IPS-18a (cell line): ENCODE measurements around the gene CNN3.
"Not testable (repeated sequence)": the region's sequence is repeated elsewhere in the genome, so short reads cannot be mapped to it uniquely, and the experiment has no call there.

Source experiments
- H3K27ac ChIP-seq: one replicate; pipeline ENCODE4 v1.5.1; 2013; ENCODE audit warnings: low read length
- H3K27me3 ChIP-seq: one replicate; pipeline ENCODE4 v1.6.1; 2013; ENCODE audit warnings: mild to moderate bottlenecking, low read length; ENCODE audit not compliant: control insufficient read depth, insufficient read depth
- H3K36me3 ChIP-seq: one replicate; pipeline ENCODE4 v1.6.1; 2013; ENCODE audit warnings: low read depth, low read length; ENCODE audit not compliant: control insufficient read depth
- H3K4me1 ChIP-seq: one replicate; pipeline ENCODE4 v1.6.1; 2013; ENCODE audit warnings: low read depth, low read length; ENCODE audit not compliant: control insufficient read depth
- H3K4me3 ChIP-seq: one replicate; pipeline ENCODE4 v1.5.1; 2013; ENCODE audit warnings: low read length
- H3K9ac ChIP-seq: one replicate; pipeline ENCODE4 v1.6.1; 2013; ENCODE audit warnings: mild to moderate bottlenecking, low read length, moderate library complexity
- H3K9me3 ChIP-seq: one replicate; pipeline ENCODE4 v1.6.1; 2013; ENCODE audit warnings: low read depth, low read length; ENCODE audit not compliant: control insufficient read depth

The CNN3 gene

GRCh38 chr1:94947437-94947836, 20.5 kb upstream of the CNN3 start:
- Histone ChIP-seq H3K36me3 (no peaks in the 10 kb centered on the region), H3K4me1 (no peaks in the 10 kb centered on the region), H3K27me3 (no peaks in the 10 kb centered on the region), H3K27ac (no peak overlapping the region), H3K9ac (no peak overlapping the region), H3K9me3 (no peaks in the 10 kb centered on the region), H3K4me3 (no peak overlapping the region)

DNA sequence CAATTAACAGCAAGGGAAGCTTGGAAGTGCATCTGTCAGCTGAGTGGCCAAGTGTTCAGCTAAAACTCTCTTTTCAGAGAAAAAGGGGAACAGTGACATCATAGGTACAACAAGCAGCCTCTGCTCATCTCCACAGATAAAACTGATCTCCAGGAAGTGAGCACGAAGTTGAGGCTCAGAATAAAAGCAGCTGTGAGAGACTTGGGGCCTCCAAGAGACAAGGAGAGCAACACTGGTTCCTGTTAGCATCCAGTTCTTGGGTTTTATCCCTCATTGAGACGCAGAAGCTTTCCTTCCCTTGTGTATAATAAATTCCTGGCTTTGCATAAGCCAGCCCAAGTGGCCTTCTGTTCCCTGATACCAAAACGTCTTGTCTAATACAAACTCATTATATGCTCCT, 20.0 kb upstream of the CNN3 start:
- Histone ChIP-seq H3K4me3 (no peak overlapping the region), H3K9me3 (no peaks in the 10 kb centered on the region), H3K27me3 (no peaks in the 10 kb centered on the region), H3K4me1 (no peaks in the 10 kb centered on the region), H3K27ac (no peak overlapping the region), H3K36me3 (no peaks in the 10 kb centered on the region), H3K9ac (no peak overlapping the region)

DNA sequence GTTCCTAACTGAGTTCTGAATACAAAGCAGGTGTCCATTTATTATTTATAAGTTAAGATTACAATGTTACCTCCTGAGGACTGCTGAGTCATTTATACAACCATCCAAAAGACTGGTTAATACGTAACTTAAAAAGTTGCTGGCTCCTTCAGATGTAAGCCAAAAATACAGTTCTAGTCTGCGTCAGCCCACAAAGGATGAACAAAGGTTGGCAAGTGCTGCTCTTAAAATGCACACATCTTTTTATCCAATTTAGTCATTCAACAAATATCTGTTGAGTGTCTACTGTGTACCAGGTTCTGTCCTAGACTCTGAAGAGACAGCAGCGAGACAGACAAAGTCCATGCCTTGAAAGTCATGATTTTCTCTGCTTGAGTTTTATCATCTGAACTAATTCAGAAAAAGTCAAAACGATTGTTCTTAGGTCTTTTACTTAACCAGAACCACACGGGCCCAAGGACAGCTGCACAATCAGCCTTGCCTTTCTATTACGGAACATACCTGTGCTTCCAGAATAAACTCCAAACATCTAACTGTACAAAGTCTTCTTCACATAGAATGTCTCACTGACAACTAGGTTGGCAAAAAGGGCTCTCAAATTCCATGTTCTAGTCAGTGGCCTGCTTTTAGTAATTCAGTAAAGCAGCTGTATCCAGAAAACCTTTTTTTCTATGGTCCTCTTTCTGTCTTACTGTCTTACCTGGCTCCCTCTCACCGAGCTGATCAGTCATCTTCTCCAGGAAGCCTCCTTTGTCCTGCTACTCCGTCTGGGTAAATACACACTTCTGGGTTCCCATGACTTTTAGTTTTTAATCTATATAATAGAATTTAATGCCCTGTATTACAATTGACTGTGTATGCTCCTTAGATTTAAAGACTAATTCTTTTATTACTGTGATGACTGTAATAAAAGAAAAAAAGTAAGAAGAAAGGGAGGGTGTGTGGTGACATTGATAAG, 15.5 kb upstream of the CNN3 start:
- Histone ChIP-seq H3K9ac (no peak overlapping the region), H3K27ac (no peak overlapping the region), H3K27me3 (no peaks in the 10 kb centered on the region), H3K36me3 (no peaks in the 10 kb centered on the region), H3K4me1 (peaks cover 8% of the 10 kb centered on the region), H3K4me3 (no peak overlapping the region), H3K9me3 (no peaks in the 10 kb centered on the region)

DNA sequence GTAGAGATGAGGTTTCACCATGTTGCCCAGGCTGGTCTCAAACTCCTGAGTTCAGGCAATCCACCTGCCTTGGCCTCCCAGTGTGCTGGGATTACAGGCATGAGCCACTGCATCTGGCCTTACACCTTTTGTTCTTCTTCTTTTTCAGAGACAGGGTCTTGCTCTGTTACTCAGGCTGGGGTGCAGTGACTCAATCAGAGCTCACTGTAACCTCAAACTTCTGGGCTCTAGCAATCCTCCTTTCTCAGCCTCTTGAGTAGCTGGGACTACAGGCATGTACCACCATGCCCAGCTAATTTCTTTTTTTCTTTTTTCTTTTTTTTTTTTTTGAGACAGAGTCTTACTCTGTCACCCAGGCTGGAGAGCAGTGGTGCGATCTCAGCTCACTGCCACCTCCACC, 14.6 kb upstream of the CNN3 start:
- peaks cover 11% of the 10 kb centered on the region for H3K4me1 ChIP-seq
- not testable (repeated sequence) for H3K27me3 ChIP-seq, H3K9me3 ChIP-seq, H3K36me3 ChIP-seq, H3K9ac ChIP-seq, H3K4me3 ChIP-seq, H3K27ac ChIP-seq

DNA sequence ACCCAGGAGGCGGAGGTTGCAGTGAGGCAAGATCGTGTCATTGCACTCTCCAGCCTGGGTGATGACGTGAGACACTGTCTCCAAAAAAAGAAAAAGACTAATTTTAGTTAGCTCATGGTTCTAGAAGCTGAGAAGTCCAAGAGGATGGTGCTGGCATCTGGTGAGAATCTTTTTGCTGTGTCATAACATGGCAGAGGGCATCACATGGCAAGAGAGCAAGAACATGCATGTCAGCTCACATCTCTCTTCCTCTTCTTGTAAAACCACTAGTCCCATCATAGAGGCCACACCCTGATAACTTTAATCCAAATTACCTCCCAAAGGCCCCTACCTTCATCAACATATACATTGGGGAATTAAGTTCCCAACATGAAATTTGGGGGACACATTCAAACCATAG, 13.8 kb upstream of the CNN3 start:
- H3K4me1 ChIP-seq, result peaks cover 18% of the 10 kb centered on the region

DNA sequence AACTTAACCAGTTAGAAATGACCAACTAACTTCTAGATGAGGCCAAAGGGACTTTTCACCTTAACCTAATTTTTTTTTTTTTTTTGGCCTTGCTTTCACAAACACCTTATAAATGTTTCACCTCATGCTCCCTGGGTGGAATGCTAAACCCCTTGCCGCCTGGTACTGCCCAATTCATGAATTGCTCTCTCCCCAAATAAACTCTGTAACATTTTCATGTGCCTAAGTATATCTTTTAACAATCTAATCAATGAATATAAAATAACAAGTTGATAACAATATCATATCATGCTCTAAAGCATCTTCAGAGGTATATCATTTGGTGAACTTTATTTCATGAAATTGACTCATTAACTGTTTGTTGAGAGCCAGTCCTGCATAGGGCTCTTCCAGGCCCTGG, 10.9 kb upstream of the CNN3 start:
- H3K4me3 ChIP-seq, result no peak overlapping the region
- no peak overlapping the region for H3K27ac ChIP-seq
- H3K9ac ChIP-seq, result no peak overlapping the region
- no peaks in the 10 kb centered on the region for H3K9me3 ChIP-seq
- peaks cover 4% of the 10 kb centered on the region for H3K36me3 ChIP-seq
- H3K27me3 ChIP-seq, result no peaks in the 10 kb centered on the region
- H3K4me1 ChIP-seq, result peaks cover 25% of the 10 kb centered on the region

More for the DNA sequence above, 13.8 kb upstream of the CNN3 start:
- Histone ChIP-seq H3K36me3 (no peaks in the 10 kb centered on the region), H3K27ac (no peak overlapping the region), H3K4me3 (no peak overlapping the region), H3K9me3 (no peaks in the 10 kb centered on the region), H3K9ac (no peak overlapping the region), H3K27me3 (no peaks in the 10 kb centered on the region)

- Histone ChIP-seq H3K9ac (no peak overlapping the region), H3K36me3 (peaks cover 4% of the 10 kb centered on the region), H3K27me3 (no peaks in the 10 kb centered on the region), H3K9me3 (no peaks in the 10 kb centered on the region), H3K27ac (no peak overlapping the region), H3K4me3 (peak overlapping the region; percentile 21), H3K4me1 (peaks cover 25% of the 10 kb centered on the region)
Observed at GRCh38 chr1:94936861-94937620, 10.1 kb upstream of the CNN3 start.

DNA sequence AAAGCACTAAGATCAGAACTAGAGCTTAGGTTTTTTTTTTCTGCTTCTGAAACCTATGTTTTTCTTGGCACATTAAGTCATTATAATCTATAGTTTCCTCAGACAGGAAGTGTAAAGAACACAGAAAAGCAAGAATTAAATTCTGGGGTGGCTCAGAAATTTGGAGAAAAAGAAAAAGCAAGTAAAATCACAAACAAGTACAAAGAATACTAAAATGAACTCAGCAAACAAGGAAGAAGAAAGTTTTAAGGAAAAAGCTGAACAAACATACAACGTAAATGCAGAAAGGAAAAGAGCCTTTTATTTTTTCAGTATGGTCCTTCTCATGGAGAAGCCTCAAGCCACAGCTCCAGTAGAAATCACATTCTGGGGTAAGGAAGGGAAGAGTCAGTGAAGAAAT, 8.6 kb upstream of the CNN3 start:
- Histone ChIP-seq H3K27ac (no peak overlapping the region), H3K36me3 (peaks cover 4% of the 10 kb centered on the region), H3K4me1 (peaks cover 25% of the 10 kb centered on the region), H3K9me3 (no peaks in the 10 kb centered on the region), H3K27me3 (no peaks in the 10 kb centered on the region), H3K9ac (no peak overlapping the region), H3K4me3 (no peak overlapping the region)

DNA sequence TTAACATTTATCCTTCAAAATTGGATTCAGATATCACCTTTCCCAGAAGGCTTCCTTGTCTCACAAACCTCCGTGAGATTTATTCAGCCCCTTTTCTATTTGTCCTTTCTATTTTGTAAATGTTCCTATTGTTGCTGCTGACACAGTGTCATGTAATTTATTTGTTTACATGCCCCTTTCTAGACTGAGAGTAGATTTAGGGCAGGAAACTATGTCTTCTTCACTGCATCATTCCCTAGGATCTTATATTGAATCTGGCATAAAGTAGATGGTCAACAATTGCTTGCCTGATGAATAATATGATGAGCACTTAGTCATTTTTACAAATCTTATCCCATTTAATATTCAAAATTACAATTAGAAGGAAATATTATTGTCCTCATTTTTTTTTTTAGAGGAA, 8.1 kb upstream of the CNN3 start:
- no peak overlapping the region for H3K4me3 ChIP-seq
- peaks cover 28% of the 10 kb centered on the region for H3K4me1 ChIP-seq
- H3K9ac ChIP-seq, result no peak overlapping the region
- no peaks in the 10 kb centered on the region for H3K9me3 ChIP-seq
- H3K27ac ChIP-seq, result no peak overlapping the region
- no peaks in the 10 kb centered on the region for H3K27me3 ChIP-seq
- peaks cover 4% of the 10 kb centered on the region for H3K36me3 ChIP-seq

GRCh38 chr1:94934551-94934950, 7.6 kb upstream of the CNN3 start:
- Histone ChIP-seq H3K9me3 (no peaks in the 10 kb centered on the region), H3K27me3 (no peaks in the 10 kb centered on the region), H3K4me3 (no peak overlapping the region), H3K27ac (no peak overlapping the region), H3K9ac (no peak overlapping the region), H3K4me1 (peaks cover 33% of the 10 kb centered on the region), H3K36me3 (peaks cover 4% of the 10 kb centered on the region)

DNA sequence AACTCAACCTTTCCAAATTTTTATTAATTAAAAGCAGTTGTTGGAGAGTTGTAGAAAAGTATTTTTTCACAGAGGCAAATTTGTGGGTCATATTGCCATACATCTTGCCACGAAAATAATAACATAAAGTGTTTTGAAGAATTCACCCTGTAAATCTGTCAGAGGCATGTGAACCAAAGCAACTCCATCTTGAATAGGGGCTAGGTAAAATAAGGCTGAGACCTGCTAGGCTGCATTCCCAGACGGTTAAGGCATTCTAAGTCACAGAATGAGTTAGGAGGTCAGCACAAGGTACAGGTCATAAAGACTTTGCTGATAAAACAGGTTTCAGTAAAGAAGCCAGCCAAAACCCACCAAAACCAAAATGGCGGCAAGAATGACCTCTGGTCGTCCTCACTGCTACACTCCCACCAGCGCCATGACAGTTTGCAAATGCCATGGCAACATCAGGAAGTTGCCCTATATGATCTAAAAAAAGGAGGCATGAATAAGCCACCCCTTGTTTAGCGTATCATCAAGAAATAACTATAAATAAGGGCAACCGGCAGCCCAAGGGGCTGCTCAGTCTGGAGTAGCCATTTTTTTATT, 4.4 kb upstream of the CNN3 start:
- peaks cover 4% of the 10 kb centered on the region for H3K36me3 ChIP-seq
- no peaks in the 10 kb centered on the region for H3K27me3 ChIP-seq
- H3K4me1 ChIP-seq, result peaks cover 35% of the 10 kb centered on the region
- H3K9ac ChIP-seq, result no peak overlapping the region
- no peak overlapping the region for H3K27ac ChIP-seq
- no peaks in the 10 kb centered on the region for H3K9me3 ChIP-seq
- H3K4me3 ChIP-seq, result no peak overlapping the region
